GM19324 (cell line): Measurements from ENCODE around the gene ZNF182.
"Not testable (repeated sequence)": the region's sequence is repeated elsewhere in the genome, so short reads cannot be mapped to it uniquely, and the experiment has no call there.

ENCODE experiments used
- ATAC-seq: cut with Tn5 transposase; IDR thresholded peaks from one replicate; pipeline ENCODE4 v1.9.1; 2021; ENCODE audit warnings: mild to moderate bottlenecking, moderate library complexity; ENCODE audit not compliant: unreplicated experiment, low FRiP score

ZNF182 gene

DNA sequence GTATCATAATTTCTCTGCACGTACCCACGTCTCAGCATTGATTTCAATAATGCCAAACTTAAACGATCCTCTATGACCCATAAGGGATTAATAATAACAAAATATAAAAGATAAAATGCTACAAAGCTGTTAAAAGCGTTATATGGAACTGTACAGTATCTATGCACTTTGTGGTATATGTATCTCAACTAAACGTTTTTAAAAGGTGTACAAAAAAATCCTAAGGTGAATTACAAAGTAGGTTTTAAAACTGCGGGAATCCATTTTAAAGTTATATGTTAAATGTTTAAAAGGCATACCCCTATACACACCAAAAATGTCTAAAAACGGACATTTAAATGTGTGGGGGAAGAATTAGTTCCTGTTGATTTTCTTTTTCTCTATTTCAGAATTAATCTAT lies 860 bp downstream of the ZNF182 start:
- ATAC-seq = no peak

DNA sequence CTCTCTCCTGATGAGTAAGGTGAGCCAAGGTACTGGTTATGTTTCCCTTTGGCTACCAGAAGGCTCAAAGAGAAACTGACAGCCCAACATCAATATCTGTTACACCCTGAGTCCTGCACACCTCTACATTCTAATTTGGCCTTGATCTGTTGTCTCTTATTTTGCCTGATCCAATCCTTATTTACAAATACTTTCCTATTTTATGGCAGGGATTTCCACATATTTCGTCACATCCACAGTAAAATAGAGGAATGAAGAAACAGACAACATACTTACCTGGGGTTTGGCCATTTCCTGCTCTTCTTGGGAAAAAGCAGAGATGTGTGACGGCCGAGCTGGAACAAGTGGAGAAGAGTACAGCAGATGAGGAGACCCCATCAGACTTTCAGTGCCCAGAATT lies 1.5 kb downstream of the ZNF182 start:
- ATAC-seq = no peak

DNA sequence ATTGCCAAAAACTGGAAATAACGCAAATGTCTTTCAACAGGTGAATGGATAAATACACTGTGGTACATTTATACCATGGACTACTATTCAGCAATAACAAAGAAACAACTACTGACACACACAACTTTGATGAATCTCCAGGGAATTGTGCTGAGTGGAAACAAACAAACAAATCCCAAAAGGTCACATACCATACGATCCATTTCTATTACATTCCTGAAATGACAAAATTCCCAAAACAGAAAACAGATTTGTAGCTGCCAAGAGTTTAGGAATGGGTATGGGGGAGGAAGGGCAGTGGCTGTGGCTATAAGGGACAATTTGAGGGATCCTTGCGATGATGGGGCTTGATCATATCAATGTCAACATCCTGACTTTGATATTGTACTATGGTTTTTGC lies 2.5 kb downstream of the ZNF182 start:
- ATAC-seq = no peak

DNA sequence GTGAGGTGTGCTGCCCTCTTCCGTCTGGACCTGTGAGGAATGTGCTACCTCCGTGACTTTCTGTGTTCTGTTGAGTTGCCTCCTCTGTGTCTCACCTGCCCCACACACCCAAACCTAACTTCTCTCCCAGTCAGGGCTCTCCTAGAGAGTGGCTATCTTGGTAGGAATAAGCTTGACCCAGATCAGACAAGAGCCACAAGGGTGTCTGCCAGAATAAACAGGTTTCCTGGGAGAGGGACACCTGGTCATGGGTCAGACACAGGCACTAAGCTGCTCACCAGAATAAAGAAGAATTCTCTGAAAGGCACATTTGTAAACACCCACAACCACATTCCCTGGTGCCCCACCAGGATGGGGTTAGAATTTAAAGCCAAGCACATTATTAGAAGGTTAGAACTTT lies 11.1 kb downstream of the ZNF182 start:
- no peak for ATAC-seq

DNA sequence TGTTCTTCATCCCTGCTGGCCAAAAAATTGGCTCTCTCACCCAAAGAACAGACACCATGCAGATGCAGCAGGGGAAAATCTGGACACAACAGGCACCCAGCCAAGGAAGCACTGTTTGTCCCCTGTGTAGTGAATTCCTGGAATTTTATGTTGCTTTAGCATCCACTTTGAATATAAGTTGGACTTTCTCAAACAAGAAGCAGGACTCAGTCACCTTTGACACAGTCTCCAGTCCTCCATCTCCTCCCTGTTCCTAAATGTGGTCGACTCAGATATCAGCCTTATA lies 11.8 kb downstream of the ZNF182 start:
- ATAC-seq = no peak

DNA sequence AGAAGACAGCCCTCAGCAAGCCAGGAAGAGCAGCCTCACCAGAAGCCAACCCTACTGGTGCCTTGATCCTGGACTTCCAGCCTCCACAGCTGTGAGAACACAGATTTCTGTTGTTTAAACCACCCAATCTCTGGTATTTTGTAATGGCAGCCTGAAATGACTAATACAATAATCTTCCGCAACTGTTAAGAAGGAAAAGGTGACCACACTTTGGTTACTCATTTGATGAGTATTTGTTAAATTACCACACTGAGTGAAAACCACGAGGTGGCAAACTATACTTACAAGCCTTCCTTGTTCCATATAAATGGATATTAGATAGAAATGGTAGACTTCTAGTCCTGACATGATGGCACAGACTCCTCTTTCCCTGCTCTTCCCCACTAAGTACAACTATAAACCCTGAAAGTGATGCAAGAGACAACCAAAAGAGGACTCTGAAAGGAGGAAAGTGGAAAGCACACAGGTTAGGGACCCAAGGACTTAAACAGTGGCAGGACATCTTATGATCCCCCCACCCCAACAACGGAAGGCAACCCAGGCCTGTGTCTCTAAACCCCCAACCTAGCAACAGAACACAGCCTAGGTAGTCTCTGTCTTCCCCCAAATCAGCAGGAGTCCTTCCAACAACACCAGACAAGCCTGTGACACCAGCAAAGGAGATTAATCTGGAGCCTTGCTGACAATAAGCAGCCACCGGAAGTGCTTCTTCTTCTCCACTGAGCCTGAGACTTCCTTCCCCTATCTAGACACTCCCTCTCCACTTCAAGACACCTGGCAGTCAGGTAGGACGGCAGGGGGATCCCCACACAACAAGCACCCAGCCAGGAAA lies 12.3 kb downstream of the ZNF182 start:
- no peak for ATAC-seq

DNA sequence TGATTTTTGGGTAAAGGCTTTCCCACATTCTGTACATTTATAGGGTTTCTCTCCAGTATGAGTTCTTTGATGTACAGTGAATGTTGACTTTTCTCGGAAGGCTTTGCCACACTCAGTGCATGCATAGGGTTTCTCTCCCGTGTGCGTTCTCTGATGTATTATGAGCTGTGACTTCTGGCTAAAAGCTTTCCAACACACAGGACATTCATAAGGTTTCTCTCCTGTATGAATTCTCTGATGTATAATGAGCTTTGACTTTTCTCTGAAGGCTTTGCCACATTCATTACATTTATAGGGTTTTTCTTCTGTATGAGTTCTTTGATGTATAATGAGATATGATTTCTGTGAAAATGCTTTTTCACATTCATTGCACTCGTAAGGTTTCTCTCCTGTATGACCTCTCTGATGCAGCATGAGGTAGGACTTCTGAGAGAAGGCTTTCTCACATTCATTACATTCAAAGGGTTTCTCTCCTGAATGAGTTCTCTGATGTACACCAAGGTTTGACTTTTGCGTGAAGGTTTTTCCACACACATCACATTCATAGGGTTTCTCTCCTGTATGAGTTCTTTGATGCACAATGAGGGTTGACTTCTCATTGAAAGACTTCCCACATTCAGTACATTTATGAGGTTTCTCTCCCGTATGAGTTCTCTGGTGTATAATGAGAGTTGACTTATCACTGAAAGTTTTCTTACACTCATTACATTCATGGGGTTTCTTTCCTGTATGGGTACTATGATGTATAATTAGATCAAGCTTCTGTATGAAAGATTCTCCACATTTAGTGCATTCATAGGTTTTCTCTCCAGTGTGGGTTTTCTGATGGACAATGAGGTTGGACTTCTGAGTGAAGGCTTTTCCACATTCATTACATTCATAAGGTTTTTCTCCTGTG lies 27.3 kb downstream of the ZNF182 start:
- ATAC-seq = no peak

DNA sequence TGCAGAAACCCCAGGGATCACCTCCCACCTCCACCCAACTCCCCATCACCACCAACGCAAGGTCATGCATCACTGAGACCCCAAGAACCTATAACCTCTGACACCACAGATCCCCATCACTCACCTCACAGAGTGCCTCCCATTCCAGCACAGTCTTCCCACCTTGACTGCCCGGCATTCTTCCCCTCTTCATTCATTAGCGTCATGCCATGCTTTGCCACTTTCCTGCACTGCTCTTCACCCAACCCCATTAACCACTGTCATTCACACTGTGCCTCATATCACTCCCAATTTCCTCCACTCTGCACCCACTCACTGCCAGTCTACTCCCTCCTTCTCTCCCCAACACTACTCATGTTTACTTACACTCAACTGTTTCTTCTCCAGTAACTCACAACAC lies 30.6 kb downstream of the ZNF182 start:
- ATAC-seq = no peak

DNA sequence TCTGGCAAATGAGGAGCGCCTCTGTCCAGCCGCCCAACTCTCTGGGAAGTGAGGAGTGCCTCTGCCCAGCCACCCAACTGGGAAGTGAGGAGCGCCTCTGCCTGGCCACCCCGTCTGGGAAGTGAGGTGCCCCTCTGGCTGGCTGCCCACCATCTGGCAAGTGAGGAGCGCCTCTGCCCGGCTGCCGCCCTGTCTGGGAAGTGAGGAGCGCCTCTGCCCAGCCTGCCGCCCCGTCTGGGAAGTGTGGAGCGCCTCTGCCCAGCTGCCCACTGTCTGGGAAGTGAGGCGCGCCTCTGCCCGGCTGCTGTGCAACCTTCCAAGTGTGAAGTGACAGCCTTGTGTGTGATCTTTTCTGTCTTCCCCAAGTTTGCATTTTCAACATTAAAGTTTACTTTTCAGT lies 38.3 kb downstream of the ZNF182 start:
- ATAC-seq = not testable (repeated sequence)

DNA sequence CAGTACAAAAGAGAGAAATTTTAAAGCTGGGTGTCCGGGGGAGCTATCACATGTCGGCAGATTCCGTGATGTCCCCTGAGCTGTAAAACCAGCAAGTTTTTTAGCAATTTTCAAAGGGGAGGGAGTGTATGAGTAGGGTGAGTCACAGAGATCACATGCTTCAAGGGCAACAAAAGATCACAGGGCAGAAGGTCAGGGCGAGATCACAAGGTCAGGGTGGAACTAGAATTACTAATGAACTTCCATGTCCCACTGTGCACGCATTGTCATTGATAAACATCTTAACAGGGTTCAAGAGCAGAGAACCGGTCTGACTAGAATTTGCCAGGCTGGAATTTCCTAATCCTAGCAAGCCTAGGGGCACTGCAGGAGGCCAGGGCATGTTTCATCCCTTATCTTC lies 42.0 kb downstream of the ZNF182 start:
- not testable (repeated sequence) for ATAC-seq

DNA sequence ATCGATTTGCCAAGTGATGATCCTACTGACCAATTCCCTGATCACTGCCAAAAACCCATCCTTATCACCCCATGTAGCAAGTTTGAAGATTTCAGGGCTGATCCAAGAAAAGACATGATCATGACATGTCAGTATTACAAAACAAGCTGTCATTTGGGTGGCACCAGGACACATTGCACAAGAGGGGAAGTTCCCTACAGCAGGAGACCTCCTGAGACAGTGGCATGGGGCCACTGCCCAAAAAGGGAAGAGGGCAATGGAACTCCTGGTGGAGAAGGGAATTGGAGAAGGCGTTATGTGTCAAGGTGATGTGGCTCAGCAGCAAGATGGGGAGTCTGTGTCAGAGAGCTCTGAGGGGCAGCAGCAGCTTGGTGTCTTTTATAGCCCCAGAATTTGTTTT lies 43.4 kb downstream of the ZNF182 start:
- ATAC-seq = no peak

DNA sequence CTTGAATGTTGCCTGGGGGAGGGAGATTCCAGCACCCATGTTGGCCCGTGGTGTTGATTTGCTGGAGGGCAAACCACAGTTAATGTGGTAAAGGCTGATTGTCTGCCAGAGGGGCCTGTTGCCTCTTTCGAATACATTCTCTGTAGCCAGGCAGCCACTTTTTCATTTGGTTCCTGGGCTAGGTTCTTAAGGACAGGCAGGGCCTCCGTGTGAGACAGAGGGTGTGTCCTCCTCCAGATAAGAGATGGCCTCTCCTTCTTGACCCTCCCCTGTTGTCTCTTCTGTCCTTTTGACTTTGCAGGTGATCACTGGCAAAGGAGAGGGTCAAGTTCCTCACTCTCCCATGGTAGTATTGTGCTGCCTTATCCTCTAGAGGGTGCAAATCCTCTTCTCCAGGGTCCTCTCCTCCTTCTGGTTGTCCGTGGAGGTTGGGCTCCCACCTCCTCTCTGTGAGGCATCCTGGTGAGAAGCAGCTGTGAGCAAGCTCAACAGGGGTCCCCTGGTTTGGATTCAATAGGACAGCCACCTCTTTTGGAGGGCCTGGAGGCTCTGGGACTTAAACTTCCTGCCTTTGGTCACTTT lies 44.9 kb downstream of the ZNF182 start:
- no peak for ATAC-seq

DNA sequence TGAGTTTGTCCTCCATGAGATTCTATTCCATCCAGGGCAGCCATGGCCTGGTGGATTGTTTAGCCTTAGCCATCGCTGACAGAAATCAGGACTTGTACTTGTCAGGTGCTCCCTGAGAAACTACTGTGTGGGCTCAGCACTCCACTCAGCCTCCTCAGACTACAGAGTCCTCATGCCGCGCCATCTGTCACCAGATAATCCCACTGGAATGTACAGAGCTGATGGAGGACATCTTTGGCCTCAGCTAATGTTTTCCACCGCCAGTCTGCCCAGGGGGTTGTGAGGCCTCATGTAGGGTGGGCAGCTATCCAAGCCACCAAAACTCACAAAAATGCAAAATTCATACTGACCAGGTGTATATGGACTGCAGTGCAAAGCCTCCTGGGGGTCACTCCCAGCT lies 45.6 kb downstream of the ZNF182 start:
- ATAC-seq = not testable (repeated sequence)

DNA sequence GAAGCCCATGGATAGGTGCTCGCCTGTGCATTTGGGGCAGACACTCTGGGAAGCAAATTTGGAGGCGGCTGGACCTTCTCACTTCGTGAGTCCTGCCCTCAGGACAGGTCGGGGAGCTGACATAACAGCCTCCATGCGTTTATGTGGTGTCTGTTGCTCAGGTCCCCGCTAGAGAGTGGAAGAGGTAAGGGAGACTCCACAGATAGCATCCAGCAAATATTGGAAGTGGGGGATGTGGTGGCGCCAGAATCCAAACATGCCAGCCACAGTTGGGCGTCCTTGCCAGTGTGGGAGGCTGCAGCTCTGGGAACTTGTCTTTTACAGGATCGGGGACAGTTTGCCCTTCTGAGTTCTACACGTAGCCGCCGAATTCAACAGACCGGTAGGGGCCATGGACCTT lies 47.8 kb downstream of the ZNF182 start:
- ATAC-seq = no peak

DNA sequence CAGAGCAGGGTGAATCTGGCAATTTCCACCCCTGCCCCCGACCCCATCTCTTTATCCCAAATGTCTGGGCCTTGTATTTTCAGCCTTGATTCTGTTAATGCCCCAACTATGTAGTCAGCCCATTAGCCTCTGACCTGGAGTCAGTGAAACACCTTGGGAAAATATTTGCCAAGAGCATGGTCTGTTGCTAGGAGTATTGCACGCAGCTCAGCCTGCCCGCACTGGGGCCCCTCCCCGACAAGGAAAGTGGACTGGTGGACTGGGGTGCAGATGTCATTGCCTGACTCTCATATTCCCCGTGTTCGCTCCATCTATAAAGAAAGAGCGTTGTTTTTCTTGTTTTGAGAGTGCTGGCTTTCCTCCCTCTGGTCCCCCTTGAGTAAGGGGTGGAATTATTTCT lies 48.5 kb downstream of the ZNF182 start:
- not testable (repeated sequence) for ATAC-seq

DNA sequence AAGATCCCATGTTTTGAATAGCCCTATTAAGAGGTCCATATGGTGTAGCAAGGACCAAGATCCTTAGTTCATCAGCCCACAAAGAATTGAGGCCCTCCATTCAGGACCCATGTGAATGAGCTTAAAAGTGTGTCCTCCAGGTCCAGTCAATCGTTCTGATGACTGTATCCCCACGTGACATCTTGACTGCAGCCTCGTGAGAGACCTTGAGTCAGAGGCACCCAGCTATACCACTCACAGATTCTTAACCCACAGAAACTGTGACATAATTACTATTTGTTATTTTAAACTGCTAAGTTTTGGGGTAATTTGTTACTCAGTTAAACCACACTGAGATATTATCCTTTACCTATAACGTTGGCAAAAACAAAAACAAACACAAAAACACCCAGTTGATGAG lies 62.4 kb downstream of the ZNF182 start:
- ATAC-seq = no peak

DNA sequence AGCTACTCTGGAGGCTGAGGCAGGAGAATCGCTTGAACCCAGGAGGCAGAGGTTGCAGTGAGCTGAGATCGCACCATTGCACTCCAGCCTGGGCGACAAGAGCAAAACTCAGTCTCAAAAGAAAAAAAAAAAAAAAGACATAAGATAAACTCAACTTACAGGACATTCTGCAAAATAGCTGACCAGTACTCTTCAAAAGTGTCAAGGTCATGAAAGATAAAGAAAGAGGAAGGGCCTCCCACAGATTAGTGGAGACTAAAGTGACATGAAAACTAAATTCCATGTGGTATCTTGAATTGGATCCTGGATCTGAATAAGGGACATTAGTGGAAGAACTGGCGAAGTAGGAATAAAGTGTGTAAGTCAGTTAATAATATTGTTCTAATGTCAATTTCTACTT lies 63.3 kb downstream of the ZNF182 start:
- ATAC-seq = no peak

DNA sequence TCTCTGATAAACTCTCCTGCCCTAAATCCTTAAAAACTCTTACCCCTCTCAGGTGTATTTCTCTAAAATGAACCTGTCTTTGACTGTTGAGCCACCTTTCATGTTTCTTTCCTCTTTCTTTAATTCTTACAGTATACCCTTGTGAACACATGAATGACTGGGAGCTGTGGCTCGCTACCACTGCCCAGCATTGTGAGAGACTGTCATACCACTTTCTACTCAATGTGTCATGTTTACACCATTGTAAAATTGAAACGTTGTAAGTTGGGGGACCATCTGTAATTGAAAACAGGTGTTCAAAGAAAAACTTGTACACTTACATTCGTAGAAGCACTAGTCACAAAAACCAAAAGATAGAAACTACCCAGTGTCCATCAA lies 66.9 kb downstream of the ZNF182 start:
- ATAC-seq = no peak

DNA sequence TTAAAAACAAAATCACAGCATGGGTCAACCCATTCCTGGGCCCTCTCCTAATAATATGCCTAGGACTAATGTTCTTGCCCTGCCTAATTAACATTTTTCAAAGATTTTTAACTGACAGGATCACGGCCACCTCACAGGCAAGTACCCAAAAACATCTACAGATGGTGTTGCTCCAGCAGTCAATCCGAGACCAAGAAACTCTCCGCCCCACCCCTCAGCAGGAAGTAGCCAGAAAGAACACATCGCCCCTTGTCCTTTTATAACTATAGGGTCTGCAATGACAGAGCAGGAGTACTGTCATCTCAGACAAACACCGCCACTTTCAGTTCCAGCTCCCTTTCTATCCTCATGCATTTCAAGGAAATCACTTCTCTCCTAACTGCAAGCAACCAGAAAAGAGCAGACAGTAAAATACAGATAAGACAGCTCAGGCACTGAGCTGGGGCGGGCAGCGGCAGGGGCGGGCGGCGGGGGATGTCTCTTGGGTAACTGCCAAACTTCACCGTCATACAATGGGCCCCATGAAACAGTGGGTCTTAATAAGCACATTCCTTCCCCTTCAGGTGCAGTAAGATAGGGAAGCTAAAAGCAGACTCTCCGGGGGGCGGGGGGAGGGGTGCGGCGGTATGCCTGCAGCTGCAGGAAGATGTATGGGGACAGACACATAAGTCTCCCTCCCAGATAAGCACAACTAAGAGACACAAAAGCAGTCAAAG lies 67.4 kb downstream of the ZNF182 start:
- ATAC-seq = no peak

DNA sequence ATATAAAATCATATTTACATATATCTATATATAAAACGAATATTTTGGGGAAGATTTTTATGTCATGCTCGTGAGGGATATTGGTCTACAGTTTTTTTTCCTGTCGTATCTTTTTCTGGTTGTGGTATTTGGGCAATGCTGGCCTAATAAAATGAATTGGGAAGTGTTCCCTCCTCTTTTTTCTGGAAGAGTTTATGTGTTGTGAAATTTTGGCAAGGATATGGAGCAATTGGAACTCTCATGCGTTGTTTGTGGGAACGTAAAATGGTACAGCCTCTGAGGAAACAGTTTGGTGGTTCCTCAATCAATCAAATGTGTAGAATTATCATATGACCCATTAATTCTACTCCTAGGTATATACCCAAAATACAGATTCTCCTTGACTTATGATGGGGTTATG lies 69.8 kb downstream of the ZNF182 start:
- no peak for ATAC-seq

DNA sequence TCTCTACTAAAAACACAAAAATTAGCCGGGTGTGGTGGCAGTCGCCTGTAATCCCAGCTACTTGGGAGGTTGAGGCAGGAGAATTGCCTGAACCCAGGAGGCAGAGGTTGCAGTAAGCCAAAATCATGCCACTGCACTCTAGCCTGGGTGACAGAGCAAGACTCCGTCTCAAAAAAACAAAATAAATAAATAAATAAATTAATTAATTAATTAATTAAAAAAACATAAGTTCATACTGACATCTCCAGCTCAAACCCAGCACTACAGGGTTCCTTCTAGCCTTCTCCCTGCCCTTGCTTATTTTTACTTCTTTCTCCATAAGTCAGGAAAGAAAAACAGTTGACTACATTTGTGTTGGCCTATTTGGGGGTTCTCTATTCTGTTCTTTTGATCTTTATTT lies 71.8 kb downstream of the ZNF182 start:
- ATAC-seq = not testable (repeated sequence)
